HEK293T (cell line): ENCODE results near the gene PUS7L.

Experiments
- CTCF ChIA-PET: fragments of 350-600 bp; formaldehyde crosslinking; extraction: SDS; loops from one replicate; lab custom pipeline; 2021; ENCODE audit warnings: antibody characterized with exemption, inconsistent platforms; lab: Yijun Ruan, JAX
- POLR2A ChIA-PET: fragments of 350-600 bp; formaldehyde crosslinking; extraction: SDS; loops from one replicate; lab custom pipeline; 2020; ENCODE audit warnings: antibody characterized with exemption, inconsistent platforms; lab: Yijun Ruan, JAX
- DNase-seq: peaks from one replicate; pipeline ENCODE4 v3.0.0; 2012; ENCODE audit warnings: mixed read lengths; ENCODE audit errors: extremely low spot score
- ARNT ChIP-seq: fragments of 450-650 bp; IDR thresholded peaks from 2 replicates; pipeline ENCODE4 v1.6.1; 2017; ENCODE audit warnings: mild to moderate bottlenecking
- BHLHE40 ChIP-seq: fragments of 450-650 bp; IDR thresholded peaks from 2 replicates; pipeline ENCODE4 v1.6.1; 2016; ENCODE audit warnings: mild to moderate bottlenecking, moderate library complexity, borderline replicate concordance
- CTBP1 ChIP-seq: fragments of 450-650 bp; IDR thresholded peaks from 2 replicates; pipeline ENCODE4 v1.6.1; 2016; ENCODE audit warnings: borderline replicate concordance
- ELF4 ChIP-seq: fragments of 450-650 bp; IDR thresholded peaks from 2 replicates; pipeline ENCODE4 v1.6.1; 2017; ENCODE audit warnings: antibody characterized with exemption
- FOXA1 ChIP-seq: fragments of 450-650 bp; IDR thresholded peaks from 2 replicates; pipeline ENCODE4 v1.6.1; 2016; ENCODE audit warnings: mild to moderate bottlenecking
- FOXK2 ChIP-seq: fragments of 450-650 bp; IDR thresholded peaks from 2 replicates; pipeline ENCODE4 v1.6.1; 2016; ENCODE audit warnings: mild to moderate bottlenecking
- FOXM1 ChIP-seq: fragments of 450-650 bp; IDR thresholded peaks from 2 replicates; pipeline ENCODE4 v1.6.1; 2017; ENCODE audit warnings: mild to moderate bottlenecking, borderline replicate concordance
- HDGF ChIP-seq: fragments of 450-650 bp; IDR thresholded peaks from 2 replicates; pipeline ENCODE4 v1.6.1; 2017; ENCODE audit warnings: antibody characterized with exemption, borderline replicate concordance
- L3MBTL2 ChIP-seq: fragments of 450-650 bp; conservative IDR thresholded peaks from 2 replicates; pipeline ENCODE4 v1.6.1; 2016; ENCODE audit warnings: mild to moderate bottlenecking
- LEF1 ChIP-seq: fragments of 450-650 bp; IDR thresholded peaks from 2 replicates; pipeline ENCODE4 v1.6.1; 2017; ENCODE audit warnings: mild to moderate bottlenecking, borderline replicate concordance
- NFRKB ChIP-seq: fragments of 450-650 bp; IDR thresholded peaks from 2 replicates; pipeline ENCODE4 v1.6.1; 2016; ENCODE audit warnings: mild to moderate bottlenecking, moderate library complexity
- PKNOX1 ChIP-seq: fragments of 450-650 bp; IDR thresholded peaks from 2 replicates; pipeline ENCODE4 v1.6.1; 2016
- SP1 ChIP-seq: fragments of 450-650 bp; IDR thresholded peaks from 2 replicates; pipeline ENCODE4 v1.6.1; 2017
- SUZ12 ChIP-seq: fragments of 450-650 bp; IDR thresholded peaks from 2 replicates; pipeline ENCODE4 v1.6.1; 2016; ENCODE audit warnings: mild to moderate bottlenecking
- TARDBP ChIP-seq: fragments of 450-650 bp; IDR thresholded peaks from 2 replicates; pipeline ENCODE4 v1.6.1; 2016
- ZNF384 ChIP-seq: fragments of 450-650 bp; IDR thresholded peaks from 2 replicates; pipeline ENCODE4 v1.6.1; 2016

The PUS7L gene

GRCh38 chr12:43797561-43798217 lies 39.1 kb upstream of the PUS7L start:
- no peak for DNase-seq
- ChIA-PET CTCF (no interaction called here), POLR2A (no interaction called here)
- TF ChIP-seq TARDBP (no peak), L3MBTL2 (no peak), FOXA1 (no peak), LEF1 (no peak), NFRKB (no peak), PKNOX1 (no peak), ZNF384 (no peak), ELF4 (no peak), SP1 (no peak), FOXK2 (no peak), SUZ12 (no peak)

GRCh38 chr12:43795716-43796280 lies 37.2 kb upstream of the PUS7L start:
- POLR2A ChIA-PET = no interaction called here
- no peak for DNase-seq

DNA sequence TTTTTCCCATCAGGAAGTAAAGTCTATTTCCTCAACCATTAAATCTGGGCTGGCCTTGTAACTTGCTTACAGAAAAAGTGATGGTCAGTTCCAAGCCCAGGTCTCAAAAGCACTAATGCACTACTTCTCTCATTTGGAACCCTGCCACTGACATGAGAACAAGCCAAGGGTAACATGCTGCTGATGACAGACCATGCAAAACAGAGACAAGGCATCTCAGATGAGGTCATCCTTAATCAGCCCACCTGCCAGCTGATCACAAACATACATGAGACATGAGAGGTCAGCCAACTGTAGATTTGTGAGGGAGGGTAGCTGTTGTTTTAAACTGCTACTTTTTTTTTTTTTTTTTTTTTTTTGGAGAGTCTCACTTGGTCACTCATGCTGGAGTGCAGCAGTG lies 31.4 kb upstream of the PUS7L start:
- CTCF ChIA-PET = no interaction called here
- POLR2A ChIA-PET = no interaction called here
- no peak for DNase-seq
- TF ChIP-seq CTBP1 (no peak), LEF1 (no peak), ARNT (no peak), L3MBTL2 (no peak), BHLHE40 (no peak), SP1 (no peak), SUZ12 (no peak), NFRKB (no peak), FOXA1 (no peak)

More at GRCh38 chr12:43795716-43796280, 37.2 kb upstream of the PUS7L start:
- CTCF ChIA-PET = interaction anchor here (1.0 kb wide), 1 partner anchor 10 kb away, joined by 3 read pairs; no protein-coding TSS in a partner anchor
- TF ChIP-seq L3MBTL2 = no peak
- no peak for TF ChIP-seq SUZ12
- no peak for TF ChIP-seq HDGF
- TF ChIP-seq TARDBP = no peak
- no peak for TF ChIP-seq PKNOX1
- no peak for TF ChIP-seq ARNT
- TF ChIP-seq FOXK2 = no peak
- no peak for TF ChIP-seq CTBP1
- no peak for TF ChIP-seq BHLHE40
- no peak for TF ChIP-seq FOXA1
- no peak for TF ChIP-seq ELF4
- TF ChIP-seq FOXM1 = no peak

DNA sequence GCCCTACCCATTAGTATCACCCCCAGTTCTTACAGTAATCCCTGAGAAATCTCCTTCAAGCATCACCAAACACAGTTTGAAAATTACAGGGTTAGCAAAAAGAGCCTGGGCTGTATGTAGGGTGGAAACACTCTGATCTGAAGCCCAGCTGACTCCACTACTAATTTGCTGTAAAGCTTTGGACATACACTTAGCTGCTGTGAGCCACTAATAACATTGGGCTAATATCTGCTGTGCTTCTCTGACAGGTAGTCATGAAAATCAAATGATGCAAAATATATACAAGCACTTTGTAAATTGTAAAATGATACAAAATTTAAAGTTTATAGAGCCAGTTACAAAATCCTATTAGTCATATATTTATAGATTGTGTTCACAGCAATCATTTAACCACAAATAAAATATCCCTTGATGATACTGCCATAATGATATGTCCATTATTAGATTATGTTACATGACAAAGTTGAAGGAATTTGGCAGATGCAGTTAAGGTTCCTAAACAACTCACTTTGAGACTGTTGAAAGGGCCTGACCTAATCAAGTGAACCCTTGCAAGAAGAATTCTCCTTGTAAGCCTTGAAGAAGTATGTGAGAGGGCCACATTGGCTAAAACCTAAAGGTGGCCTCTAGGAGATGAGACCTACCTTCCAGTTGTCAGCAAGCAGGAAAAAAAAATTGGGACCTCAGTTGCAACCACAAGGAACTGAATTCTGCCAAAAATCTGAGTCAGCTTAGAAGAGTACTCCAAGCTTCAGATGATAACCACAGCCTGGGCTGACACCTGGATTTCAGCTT lies 28.5 kb upstream of the PUS7L start:
- TF ChIP-seq SUZ12 (no peak), ARNT (no peak), ZNF384 (no peak), SP1 (no peak), TARDBP (no peak), PKNOX1 (no peak), CTBP1 (no peak)
- POLR2A ChIA-PET = interaction anchor here (1.8 kb wide), 1 partner anchor 19 kb away, joined by 5 read pairs; the partner anchor contains the start of gene TWF1
- no peak for DNase-seq
- CTCF ChIA-PET = no interaction called here

GRCh38 chr12:43776498-43776897 lies 17.9 kb upstream of the PUS7L start:
- CTCF ChIA-PET = interaction anchor here (0.6 to 3.0 kb wide), 4 partner anchors 102 to 238 kb away, joined by 3 to 43 read pairs (median 3); no protein-coding TSS in a partner anchor
- peak; percentile 39 for DNase-seq
- POLR2A ChIA-PET = interaction anchor here (1.8 kb wide), 1 partner anchor 106 kb away, joined by 5 read pairs; no protein-coding TSS in a partner anchor
- TF ChIP-seq LEF1 (no peak), ZNF384 (no peak), HDGF (no peak), BHLHE40 (no peak), ELF4 (no peak), TARDBP (no peak), FOXK2 (no peak), ARNT (no peak), FOXM1 (no peak), SUZ12 (no peak), SP1 (no peak), PKNOX1 (no peak), CTBP1 (no peak), FOXA1 (no peak), L3MBTL2 (no peak), NFRKB (no peak)
